HG02981 (cell line): Measurements from ENCODE around the gene PSMC1.

Source experiments
- ATAC-seq: cut with Tn5 transposase; IDR thresholded peaks from one replicate; pipeline ENCODE4 v1.9.1; 2021; ENCODE audit warnings: mild to moderate bottlenecking, moderate library complexity; ENCODE audit not compliant: unreplicated experiment

Gene PSMC1

GRCh38 chr14:90301122-90301521 lies 44.8 kb downstream of the PSMC1 start:
- ATAC-seq: no peak

DNA sequence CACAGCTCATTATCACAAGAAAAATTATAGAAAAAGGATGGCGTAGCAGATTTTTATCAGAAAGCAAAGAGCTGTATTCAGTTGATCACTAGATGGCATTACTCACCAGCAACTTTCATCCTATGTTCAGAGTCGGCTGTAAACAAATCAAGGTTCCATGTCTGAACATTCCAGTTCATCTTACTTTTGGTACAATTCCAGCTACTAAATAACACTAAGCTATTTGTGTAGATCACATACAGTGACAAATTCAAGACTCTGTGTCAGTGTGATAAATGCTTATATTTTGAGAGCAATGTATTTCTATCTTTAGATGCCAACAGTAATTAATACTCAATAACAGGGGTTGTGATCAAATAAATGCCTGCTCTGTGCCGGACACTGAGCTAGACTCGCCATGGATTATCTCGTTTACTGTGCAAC lies 45.3 kb downstream of the PSMC1 start:
- ATAC-seq: no peak

GRCh38 chr14:90302529-90303303 lies 46.4 kb downstream of the PSMC1 start:
- ATAC-seq: no peak

- no peak for ATAC-seq
These were observed 47.1 kb downstream of the PSMC1 start for GRCh38 chr14:90303473-90303872.

DNA sequence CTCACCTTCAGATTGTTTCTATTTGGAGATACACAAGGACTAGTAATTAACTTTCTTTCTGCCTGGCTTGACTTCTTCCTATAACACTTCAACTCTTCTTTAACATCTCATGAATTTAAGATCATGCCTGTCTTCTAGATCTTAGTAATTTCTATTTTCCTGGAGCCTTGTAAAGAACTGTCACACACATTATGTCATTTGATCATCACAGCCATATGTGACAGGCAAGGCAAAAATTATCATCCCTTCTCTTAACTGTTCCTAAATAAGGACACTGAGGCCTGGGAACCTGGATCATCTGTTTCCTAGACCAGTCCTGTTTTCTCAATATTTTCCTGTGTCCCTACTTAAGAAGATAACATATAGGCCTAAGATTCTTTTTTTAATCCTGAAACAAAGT lies 48.1 kb downstream of the PSMC1 start:
- no peak for ATAC-seq

GRCh38 chr14:90305176-90305601 lies 48.8 kb downstream of the PSMC1 start:
- ATAC-seq: no peak

- ATAC-seq: no peak
These were observed 52.2 kb downstream of the PSMC1 start for GRCh38 chr14:90308561-90308960.

GRCh38 chr14:90317286-90317685 lies 60.9 kb downstream of the PSMC1 start:
- ATAC-seq: no peak

- no peak for ATAC-seq
These were observed 61.7 kb downstream of the PSMC1 start for GRCh38 chr14:90318016-90318415.

DNA sequence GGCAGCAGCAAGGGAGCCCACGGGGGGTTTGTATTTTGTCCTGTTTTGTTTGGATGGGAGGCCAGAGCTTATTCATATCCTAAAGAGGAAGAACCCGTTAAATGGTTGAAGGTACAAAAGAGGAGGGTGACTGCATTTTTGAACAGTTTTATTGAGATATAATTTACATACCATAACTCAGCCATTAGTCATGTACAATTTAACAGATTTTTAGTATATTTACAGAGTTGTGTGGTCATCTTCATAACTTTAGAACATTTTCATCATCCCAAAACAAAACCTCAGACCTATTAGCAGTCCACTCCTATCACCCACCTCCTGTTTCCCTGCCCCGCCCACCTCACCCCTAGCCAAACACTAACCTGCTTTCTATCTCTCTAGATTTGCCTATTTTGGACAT lies 62.8 kb downstream of the PSMC1 start:
- no peak for ATAC-seq

DNA sequence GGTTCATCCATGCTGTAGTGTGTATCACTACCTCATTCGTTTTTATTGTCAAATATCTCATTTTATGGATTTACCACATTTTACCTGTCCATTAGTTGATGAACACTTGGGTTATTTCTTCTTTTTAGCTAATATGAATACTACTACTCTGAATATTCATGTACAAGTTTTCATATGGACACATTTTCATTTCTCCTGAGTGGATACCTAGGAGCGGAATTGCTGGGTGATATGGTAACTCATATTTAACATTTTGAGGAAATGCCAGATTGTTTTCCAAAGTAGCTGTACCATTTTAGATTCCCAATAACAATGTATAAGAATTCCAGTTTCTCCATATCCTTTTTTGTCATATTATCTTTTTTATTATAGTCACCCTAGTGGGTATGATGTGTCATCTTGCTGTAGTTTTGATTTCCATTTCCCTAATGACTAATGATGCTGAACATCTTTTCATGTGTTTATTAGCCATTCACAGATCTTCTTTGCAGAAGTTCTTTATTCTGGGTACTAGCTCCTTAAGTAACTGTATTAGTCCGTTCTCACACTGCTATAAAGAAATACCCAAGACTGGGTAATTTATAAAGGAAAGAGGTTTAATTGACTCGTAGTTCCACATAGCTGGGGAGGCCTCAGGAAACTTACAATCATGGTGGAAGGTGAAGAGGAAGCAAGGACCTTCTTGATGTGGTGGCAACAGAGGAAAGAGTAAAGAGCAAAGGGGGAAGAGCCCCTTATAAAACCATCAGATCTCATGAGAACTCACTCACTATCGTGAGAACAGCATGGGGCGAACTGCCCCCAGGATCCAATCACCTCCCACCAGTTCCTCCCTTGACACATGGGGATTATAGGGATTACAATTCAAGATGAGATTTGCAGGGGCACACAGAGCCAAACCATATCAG lies 63.5 kb downstream of the PSMC1 start:
- ATAC-seq: no peak

DNA sequence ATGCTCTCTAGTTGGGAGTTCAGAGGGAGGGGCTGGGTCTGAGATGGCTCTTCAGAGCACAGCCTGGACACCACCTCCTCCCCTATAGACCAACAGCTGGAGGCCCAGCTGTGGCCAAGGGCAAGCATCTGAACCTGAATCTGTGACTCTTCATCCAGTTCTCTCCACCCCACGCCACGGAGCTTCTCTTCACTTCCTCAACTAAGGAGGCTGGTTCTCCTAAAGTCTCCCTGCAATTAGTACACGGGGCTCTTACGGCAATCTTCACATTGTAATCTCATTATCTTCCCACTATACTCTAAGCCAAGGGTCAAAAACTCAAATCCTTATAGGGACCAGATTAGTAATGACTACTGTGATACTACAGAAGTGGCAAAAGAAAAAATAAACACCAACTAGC lies 65.5 kb downstream of the PSMC1 start:
- no peak for ATAC-seq
